NCI-H2107 (cell line): ENCODE data around the gene CUEDC1.
A peak's percentile ranks its signal among the peaks of the same experiment; 100 is the strongest.

Source experiments
- DNase-seq: peaks from one replicate; lab custom pipeline; 2025; lab: John Stamatoyannopoulos, UW

The CUEDC1 gene

GRCh38 chr17:57894848-57895247 lies 60.4 kb downstream of the CUEDC1 start:
- no peak for DNase-seq

DNA sequence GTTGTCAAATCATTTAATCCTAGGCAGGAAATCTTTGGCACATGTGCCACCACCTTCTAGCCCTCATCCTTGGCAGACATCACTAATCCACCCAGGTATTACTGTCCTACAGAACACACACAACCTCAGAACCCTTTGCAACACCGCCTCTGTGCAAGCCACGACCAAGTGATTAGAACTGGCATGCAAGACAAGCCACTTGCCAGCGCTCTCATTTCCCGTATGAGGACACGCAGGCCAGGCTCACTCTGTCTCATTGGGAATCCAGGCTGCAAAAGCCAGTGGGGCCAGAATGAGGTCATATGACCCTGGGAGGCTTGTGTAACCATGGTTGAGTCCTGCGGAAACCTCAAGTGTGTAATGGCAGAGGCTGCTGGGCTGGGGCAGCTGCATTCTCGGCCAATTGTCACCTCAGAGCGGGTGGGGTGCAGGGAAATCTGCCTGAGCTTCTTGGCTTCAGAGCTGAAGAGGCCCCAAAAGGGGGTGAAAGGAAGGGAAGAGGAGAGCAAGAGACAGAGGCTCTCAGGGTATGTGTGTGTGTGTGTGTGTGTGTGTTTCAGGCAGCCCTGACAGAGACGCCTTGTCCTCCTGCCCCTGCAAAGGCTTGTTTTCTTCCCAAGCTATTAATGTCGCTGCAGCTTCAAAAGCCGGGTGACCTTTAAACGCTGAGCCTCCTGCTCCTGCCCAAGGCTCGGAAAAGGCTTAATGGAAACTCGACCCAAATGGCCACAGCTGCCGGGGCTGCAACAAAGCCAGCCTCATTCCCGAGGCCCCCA lies 62.2 kb downstream of the CUEDC1 start:
- peak; percentile 67 for DNase-seq

DNA sequence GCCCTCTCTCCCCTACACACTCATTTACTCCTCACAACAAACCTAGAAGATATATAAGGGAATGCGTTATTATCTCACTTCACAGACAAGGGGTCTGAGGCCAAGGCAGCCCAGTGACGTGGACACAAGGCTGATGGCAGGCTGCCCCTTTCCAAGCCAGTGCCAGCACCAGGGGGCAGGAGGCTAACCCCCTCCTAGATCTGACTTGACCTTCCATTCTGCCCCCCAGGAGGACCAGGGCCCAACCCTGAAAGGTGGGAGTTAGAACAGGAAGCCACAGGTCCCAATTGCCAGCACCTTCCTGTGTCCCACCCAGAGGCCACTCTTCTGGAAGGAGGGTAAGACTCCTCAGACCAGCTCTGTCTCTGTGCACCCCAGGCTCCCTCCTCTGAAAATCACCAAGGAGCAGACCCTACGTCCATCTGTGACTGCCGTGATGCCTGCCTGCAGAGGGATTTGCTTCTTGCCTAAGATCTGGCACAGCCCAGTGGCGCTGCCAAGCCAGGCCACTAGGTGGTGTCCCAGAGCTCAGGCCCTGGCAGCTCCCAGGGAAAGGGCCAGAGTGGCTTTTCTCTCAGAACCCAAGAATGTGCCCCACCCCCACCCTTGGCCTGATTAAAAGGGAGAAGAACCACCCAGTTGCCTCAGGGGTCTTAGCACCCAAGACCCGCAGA lies 62.9 kb downstream of the CUEDC1 start:
- peak; percentile 39 for DNase-seq

DNA sequence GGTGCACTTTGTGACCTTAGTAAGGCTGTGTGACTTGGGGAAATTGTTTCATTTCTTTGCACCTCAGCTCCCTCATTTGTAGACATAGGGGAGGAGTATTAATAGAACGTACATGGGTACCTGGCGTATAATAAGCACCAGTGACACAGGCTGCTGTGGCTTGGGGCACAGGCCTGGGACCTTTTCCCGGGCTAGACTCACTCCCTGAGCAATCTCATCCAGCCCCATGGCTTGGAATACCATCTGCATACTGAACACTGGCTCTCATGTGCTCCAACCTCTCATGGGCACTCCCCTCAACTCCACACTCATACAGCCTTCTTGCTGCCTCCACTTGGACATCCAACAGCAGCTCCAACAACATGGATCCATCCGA lies 64.4 kb downstream of the CUEDC1 start:
- no peak for DNase-seq

DNA sequence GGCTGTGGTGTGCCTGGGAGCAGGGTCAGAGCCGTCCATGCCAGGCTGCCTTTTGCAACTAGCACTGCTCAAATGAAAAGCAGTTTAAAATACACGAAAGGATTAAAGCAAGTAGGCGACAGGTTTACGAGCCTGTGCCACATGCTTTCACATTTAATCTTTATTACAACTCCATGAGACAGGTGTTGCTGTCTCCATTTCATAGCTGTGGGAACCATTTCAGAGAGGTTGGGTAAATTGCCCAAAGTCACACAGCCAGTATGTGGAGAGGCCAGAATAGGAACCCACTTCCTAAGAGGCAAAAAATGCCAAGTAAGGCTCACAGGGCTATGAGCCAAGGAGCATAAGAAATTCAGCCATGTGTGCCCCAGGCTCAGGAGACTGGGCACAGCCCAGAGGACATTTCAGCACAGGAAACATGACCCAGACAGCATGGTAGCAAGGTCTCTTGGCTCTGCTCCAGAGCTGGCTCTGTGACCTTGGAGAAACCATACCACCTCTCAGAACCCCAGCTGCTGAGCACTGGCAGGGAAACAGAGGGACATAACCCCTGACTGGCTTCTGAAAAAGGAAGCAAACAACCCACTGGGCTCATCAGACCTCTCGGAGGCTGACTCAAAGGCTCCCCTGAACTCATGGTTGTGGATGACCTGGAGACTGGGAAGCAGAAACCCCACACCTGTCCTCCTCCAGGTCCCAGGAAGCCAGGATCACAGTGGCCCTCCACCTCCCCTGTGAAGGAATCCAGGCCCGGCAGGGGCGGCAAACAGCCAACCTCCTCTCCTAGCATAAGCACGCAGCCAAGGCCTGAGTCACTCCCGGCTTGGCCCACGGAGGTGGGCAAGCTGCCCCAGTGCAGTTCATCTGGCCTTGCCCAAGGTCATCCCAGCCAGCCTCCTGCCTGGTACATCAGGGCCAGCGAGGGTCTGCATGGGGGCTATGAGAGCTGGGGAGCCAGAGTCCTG lies 65.0 kb downstream of the CUEDC1 start:
- no peak for DNase-seq

DNA sequence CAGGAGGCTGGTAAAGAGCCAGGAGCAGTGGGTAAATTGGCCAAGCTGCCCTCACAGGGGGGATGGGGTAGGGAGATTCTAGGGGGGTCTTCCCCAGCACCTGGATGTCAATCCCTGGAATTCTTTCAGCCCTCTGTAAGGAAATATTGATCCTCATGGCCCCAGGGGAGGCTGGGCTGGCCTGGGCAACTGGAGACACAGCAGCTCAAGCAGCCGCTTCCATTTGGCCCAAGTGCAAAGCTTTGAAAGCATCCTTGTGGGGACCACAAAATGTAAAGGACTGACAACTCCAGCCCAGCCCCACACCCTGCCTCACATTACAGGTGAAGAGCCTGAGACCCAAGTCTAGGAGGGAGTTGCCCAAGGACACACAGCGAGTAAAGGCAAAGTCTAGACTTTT lies 66.0 kb downstream of the CUEDC1 start:
- DNase-seq: no peak

DNA sequence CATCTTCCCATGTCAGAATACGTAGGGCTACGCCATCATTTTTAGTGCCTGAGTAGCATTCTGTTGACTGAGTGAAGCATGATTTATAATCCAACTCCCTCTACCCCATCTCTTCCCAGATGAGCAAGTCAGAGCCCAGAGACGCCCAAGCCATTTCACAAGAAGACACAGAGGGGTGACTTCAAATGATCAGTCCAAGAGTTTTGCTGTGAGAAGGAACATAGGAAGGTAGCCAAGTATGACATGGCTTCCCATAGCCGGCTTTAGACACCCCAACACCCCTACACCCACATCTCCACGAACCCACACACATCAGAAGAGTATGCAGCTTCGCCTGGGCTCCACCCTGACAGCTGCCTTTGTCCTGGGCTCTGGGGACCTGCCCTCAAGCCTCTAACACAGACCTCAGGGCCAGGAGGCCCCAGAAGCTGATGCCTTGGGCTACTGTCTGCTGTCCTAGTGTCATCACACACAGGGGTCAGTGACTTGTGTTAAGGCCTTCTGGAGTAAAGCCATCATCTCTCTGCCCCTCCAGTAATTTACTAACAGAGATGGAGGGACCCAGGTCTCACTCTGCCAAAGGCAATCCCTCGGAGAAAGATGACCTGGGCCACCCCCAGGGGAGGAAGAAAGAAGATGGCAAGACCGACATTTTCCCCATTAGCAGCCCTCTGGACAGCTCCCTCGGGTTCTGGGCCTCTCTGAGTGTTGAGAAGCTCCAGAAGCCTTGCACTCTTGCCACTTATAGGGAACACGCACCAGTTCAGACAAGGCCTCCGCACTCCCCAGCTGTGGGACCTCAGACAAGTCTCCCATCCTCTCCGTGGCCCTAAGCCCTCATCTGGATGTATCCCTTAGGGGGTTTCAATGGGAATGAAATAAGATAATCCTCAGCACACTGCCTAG lies 66.6 kb downstream of the CUEDC1 start:
- no peak for DNase-seq

DNA sequence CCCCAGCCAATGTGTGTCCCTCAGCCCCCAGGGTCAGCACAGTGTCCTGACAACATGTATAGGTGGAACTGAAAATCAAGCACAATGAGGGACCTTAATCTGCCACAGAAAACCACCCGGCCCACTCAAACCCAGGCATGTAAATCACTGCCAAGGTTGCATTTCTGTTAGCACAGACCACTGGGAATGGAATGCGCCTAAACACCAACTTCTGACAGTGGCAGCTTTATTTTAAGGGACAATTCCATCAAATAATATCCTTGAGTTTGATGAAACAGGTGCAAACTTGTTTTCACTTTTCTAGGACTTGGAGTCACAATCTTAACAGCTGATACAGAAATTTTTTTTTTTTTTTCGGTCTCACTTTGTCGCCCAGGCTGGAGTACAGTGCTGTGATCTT lies 68.1 kb downstream of the CUEDC1 start:
- DNase-seq: no peak

DNA sequence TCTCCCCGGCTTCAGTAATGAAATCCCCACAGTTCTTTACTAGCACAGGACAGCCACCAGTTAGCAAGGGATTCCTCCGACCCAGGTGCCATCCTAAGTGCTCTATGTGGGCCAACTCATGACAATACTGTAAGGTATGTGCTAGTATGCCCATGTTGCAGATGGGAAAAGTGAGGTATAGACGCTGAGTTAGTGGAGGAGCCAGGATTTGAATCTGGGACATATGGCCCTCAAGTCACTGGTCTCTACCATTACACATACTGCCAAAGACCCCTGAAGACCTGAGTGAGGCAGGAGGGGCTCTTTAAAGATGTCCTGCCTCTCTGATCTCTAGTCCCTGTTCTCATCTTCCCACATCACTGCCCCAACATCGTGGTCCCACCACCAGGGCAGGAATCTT lies 69.2 kb downstream of the CUEDC1 start:
- DNase-seq: no peak

- DNase-seq: no peak
Measured at GRCh38 chr17:57885148-57885915, 69.9 kb downstream of the CUEDC1 start.

- no peak for DNase-seq
Measured at GRCh38 chr17:57881783-57882351, 73.3 kb downstream of the CUEDC1 start.

- DNase-seq: no peak
Measured at GRCh38 chr17:57881143-57881542, 74.1 kb downstream of the CUEDC1 start.

- no peak for DNase-seq
Measured at GRCh38 chr17:57880086-57880456, 75.1 kb downstream of the CUEDC1 start.

DNA sequence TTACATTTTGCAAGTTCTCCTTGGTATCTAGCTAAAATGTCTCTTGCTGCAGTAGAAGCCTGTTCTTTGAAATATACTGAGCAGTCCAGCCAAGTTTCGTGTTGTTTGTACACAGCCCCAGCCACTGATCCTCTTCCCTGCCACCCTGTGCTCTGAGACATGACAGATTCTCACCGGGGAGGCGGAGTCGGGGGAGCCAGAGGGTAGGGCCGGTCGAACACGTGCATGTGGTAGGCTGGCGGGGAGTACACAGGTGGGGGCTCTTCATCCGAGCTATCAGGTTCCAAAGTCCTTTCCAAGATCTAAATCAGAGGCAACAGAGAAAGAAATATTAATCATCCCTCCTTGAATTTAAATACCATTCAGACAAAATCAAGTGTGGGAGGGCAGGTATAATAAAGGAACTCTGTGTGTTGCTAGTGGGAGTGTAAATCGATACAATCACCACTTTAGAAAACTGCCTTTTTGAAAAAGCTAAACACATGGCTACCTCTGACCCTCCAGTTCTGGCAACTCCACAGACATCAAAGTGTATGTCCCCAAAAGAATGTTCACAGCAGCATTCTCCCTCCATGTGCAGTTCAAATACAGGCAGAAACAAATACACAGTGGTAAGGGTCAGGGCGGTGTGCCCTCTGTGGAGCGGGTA lies 75.7 kb downstream of the CUEDC1 start:
- peak; percentile 41 for DNase-seq

GRCh38 chr17:57877803-57878377 lies 77.3 kb downstream of the CUEDC1 start:
- DNase-seq: no peak

DNA sequence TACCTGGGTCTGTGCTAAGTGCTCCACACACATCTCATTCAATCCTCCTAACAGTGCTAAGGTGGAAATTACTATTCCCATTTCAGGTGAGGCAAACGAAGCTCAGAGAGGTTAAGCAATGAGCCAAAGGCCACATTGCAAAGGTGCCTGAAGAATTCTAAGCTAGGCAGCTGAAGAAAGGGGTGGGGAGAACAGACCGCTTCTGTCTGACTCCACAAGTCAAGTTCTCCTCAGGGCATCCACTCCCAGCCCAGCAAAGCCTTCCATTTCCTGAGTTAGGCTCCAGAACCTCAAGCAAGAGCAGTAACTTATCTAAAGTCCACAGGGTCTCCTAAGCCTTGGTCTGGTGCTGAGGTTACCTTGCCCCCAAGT lies 78.4 kb downstream of the CUEDC1 start:
- DNase-seq: no peak

DNA sequence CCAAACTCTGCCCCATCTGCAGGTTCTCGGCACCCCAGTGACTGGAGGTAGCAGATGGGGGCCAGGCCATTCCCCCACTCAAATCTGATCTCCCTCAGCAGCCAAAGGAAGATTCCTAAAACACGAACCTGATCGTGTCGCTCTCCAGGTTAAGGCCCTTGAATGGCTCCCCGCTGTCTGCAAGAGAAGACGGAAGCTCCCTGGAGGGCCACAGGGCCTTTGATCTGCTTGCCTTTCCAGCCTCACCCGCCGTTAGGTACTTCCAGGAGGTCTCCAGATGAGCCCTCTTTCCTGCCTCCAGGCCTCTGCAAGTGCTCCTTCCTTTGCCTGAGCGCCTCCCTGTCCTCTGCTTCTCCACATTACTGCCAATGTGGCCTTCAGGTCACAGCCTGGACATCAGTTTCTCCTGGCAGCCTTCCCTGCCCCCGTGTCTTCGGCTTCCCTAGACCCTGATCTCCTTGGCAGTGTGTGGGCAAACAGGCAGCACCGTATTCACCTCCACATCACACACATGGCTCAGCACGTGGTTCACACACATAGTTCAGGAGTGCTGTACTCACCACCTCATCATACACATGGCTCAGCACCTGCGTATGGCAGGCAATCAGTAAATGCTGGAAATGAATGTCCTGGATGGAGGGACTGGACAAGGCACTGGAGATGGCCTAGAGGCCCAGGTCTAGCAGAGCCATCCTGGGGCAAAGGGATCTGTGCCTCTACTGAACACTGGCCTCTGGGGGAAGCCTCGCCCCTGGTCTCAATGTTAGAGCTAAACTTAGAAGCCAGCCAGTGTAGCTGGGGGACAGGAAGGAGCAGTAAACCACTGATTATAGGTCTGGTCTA lies 79.0 kb downstream of the CUEDC1 start:
- no peak for DNase-seq

DNA sequence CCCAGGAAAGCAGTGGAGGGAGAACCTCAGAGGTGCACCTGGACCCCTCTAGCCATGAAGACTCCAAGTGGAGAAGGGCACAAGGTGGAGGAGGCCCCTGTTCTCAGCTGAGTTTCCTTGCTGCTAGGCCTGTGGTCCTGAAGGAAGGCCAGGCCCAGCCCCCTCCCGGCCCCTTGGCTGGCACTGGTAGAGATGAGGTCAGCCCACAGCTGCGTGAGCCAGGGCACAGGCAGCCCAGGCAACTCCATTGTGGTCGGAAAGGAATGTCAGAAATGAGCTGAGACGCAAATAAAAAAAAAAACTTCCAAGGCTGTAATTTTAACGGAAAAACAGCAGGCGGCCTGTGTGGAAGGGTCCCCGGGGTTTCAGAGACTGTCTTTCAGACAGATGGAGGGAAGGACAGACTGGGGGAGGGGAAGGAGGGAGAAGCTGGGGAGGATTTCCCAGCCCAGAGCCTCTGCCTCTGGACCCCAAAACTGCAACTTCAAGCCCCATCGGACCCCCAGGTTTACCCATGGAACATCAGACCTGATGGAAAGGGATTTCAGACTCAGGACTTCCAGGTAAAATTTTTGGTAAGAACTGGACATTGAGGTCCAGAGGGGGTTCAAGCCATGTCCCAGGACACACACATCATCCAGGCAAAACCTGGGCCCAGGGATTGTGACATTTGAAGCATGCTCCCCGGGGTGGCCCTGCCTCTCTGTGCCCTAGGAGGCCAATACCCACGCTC lies 79.8 kb downstream of the CUEDC1 start:
- no peak for DNase-seq
